HG02678 (cell line): Measurements from ENCODE around the gene NRGN.
A peak's percentile ranks its signal among the peaks of the same experiment; 100 is the strongest.

ENCODE experiments used
- ATAC-seq: cut with Tn5 transposase; IDR thresholded peaks from one replicate; pipeline ENCODE4 v1.9.1; 2021; ENCODE audit warnings: mild to moderate bottlenecking, moderate library complexity; ENCODE audit not compliant: unreplicated experiment

Gene NRGN

DNA sequence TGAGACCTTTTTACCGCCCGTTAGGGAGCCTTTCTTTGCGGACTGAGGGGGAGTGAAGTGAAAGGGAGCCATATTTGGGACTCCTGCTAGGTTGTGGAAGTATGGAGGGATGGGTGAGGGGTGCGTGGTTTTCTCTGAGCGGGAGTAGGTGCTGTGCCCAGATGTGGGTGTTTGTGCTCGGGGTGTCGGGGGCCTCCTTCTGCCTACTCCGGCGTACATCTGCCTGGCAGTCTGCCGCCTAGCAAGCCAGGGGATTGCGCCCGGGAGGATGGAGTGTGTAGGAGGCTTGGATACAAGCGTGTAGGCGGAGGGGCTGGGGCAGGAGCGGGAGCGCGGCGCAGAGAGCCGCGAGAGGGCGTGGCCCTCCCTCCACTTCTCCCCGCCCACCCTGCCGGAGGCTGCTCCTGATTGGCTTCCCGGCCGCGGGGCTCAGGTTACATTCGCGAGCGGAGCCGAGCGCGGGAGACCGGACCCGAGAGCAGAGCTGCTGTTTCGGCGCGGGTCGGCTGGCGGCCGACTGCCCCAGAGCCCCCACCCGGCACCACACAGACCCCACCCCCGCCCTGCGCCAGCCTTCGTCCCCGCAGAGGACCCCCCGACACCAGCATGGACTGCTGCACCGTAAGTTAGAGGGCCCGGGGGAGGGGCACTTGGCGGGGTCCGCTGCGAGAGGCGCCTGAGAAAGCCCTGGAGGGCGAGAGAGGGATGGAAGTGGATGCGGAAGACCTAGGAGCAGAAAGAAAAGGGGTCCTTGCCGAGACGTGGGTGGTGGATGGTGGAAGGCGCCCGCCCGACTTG, at the start of gene NRGN:
TSS of gene NRGN (plus strand) at position 464 of the 798 bp plus-strand sequence. CDS start at position 607, 143 bp downstream.
- ATAC-seq: peak; percentile 99

DNA sequence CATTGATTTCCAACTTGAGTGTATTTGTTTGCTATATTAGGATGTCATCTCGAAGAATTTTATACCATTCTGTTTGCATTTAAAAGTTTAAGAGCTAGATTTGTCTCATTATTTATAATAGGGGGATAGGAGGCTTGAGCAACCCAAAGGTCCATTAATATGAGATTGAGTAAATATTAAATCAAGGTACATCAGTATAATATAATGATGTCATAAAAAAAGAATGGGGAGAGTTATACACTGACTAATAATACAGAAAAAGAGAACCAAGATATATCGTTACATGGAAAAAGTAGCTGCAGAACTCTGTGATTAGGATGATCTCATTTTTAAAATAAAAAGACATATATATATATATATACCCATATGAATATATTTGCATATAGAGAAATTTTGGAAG, 46.6 kb upstream of the NRGN start:
- ATAC-seq: no peak

DNA sequence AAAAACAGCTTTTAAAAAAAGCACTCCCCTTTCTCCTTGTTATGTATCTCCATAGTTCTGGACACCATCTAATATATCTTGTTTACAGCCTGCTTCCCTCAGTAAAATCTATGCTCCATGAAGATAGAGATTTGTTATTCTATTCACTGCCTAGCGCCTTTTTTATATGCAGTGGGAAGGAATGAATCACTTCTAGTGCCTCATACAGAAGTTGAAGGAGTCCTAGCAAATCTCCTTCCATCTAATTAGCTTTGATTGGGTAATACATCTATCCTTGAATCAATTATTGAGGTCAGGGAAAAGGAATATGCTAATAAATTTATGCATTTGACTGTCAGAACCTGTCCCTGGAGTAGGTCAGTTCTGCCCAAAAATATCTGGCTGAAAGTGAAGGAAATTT, 40.2 kb upstream of the NRGN start:
- no peak for ATAC-seq

DNA sequence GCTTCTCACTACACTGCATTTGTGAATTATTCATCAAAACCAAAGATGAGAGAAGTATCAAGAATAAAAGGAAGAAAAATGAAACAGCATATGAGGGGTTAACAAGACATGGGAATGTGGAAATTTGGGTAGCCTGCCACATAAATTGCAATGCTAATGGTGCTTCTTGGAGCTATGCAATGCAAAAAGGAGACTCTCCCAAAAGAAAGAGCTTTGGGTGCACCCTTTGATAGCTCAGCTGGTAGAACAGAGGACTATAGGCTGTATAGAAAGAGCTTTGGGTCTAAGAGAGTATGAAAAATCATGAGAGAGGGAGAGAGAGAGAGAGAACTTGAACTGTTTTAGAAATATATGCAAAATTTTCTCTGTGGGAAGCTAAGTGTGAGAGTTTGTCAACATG, 39.7 kb upstream of the NRGN start:
- ATAC-seq: no peak

DNA sequence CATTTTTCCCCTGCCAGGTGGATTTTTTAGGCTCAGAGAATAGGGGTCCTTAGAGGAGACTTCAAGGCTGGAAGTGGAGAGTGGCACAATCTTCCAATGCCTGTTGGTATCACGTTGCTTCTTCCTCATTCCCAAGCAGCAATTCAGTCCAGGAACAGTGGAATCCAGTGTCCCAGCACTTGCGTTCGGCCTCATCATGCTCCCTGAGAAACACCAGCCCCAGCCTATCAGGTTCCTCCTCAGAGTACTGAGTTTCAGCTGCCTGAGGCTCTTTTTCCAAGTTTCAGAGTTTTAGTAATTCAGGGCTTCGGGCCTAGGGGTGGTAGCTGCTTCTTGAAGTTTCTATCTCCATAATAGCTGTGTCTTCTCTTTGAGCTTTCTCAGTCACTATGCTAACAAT, 31.9 kb upstream of the NRGN start:
- no peak for ATAC-seq

DNA sequence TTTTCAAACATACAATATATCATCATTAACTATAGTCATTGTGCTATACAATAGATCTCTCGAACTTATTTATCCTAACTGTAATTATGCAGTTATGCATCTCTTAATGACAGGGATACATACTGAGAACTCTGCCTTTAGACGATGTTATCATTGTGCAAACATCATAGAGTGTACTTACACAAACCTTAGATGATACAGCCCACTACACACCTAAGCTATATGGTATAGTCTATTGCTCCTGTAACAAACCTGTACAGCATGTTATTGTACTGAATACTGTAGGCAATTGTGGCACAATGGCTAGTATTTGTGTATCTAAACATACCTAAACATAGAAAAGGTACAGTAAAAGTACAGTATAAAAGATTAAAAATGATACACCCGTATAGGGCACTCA, 27.4 kb upstream of the NRGN start:
- no peak for ATAC-seq

DNA sequence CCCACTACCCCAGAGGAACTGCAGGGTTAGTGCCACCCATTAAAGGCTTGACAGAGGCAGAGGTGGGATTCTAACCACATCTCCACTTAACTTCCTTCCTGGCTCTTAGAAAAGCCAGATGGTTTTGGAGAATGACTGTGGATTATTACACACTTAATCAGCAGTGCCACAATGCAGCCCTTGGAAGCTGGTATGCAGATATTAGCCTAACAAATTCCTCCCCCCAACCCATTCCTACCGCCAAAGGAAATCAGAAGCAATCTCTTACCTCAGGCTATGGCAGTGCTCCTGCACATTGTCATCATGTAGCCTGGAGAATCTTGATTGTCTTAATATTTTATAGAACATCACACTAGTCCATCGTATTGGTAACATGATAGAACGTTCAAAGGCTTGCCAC, 23.2 kb upstream of the NRGN start:
- ATAC-seq: no peak

DNA sequence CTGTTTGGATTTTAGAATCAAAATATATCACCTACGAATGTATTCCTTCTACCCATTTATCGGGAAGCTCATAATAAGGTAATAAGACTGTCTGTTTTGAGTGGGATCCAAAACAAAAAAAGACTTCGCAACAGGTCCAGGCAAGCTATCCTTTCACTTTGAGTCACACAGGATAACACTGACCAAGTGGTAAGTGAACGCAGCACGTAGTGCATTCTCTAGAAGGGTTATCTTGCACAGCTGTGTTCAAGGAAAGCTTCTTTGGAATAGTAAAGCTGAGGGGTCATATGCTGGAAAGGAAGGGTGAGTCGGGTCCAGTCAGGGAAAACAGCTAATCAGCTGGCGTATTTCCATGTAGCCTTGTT, 22.3 kb upstream of the NRGN start:
- no peak for ATAC-seq

DNA sequence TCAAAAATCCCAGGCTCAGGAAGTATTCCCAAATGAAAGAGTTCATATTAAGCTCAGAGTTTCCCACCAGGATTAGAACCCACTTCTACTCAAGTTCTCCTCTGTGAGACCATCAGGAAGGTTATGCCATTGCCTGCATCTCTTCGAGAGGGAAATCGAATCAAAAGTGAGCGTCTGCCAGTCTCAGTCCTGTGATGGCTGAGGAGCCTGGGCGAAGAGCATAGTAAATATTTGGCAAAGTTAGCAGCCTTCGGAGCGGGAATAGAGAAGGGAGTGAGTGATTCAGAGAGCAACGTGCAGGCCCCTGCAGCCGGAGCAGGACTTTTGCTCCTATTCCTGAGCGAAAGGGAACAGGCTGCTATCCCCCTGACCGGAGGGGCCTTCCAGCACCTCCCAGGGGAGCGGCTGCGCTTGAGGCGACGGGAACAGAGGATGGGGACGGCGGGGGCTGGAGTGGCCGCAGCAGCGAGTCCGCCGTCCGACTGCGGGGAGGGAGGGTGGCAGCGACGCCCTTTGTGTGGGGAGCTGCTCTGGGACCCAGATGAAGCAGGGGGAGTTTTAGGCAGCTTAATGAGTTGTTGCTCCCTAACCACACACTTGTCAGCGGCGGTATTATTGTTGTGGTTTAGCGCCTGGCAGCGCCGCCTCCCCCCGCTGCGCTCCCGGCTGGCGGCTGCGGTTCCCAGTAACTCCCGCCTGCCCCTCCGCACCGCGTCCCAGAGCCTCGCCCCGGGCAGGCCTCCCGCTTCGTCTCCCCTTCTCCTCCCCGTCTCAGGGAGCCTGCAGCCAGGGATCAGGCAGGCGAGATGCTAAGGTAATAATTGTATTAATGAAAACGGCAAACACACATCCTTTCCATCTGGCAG, 21.7 kb upstream of the NRGN start:
- ATAC-seq: peak; percentile 47

DNA sequence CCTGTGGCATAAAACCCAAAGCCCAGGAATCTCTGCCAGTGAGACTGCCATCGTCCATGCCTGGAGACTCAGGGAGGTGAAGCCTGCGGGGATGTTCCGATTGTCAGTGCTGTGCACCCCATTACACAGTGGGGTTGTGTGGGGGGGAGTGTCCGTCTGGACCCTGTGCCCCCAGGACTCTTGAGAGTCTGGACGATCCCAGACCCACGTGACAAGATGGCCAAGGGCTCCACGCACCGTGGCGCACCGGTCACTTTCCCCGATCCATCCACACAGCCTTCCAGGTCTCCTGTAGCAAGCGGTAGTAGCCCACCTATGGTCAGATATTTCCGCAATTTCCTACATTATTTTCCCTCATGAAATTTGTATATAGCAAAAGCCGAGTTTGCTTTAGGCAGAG, 20.9 kb upstream of the NRGN start:
- no peak for ATAC-seq

DNA sequence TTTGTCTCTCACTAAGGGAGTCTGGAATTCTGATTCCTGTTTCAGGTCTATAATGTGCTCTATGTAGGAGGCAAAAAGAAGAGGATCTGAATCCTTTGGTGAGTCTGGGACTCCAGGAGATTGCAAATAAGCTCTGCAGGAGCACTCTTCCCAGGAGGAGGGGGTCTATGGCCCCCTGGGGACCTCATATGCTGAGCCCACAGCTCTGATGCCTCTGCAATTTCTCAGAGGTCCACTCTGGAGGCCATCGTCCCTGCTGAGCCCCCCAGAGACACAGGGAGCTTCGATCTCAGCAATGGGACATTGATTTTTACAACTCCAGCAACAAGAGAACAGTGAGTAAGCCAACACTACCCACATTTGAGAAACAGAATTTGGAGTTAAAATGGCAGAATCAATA, 20.2 kb upstream of the NRGN start:
- no peak for ATAC-seq

DNA sequence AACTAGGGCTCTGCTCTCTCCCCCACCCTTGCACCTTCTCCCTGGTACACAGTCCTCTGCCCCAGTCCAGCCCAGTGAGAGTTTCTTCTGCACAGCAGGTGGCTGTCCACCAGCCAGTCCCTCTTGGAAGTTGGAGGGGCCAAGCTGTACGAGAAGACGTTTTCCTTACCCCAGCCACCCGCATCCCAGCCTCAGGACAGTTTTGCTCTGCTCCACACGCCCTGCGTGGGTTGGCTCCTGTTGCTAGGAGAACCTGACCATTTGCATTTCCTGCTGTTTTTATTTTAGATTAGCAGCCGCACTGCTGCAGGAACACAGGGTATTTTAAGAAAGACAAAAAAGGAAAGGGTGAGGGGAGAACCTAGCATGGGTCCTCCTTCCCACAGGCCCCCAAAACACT, 17.6 kb upstream of the NRGN start:
- ATAC-seq: no peak

DNA sequence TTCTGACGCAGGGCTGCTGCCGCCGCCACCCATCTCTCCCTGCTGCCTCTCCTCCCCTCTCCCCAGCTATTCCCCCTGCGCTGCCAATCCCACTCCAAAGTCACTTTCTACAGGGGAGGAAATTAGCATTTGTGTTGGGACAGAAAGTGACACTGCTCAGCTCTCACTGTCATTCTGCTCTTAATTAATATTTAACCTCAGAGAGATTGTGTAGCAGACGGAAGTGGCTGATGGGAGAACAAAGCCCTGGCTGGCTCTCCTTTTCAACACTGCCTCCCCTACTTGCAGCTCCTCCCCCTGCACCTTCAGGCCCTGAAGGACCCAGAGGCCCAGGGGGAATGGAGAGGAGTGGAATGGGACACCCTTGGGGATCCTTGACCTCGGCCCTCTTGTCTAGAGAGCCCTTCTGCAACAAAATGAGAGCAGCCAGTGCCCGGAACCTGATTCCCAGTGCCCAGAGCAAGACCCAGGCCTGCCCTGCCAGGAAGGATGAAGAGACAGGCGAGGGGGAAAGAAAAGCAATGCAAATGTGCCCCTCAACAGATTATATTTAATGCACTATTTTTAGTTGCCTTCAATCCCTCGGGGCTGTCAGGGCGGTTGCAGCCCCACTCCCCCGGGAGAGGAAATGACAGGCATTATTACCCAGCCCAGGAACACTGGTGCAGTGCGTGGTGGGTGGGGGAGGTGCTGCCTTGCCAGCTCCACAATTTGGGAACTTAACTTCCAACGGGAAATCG, 14.6 kb upstream of the NRGN start:
- peak; percentile 95 for ATAC-seq

DNA sequence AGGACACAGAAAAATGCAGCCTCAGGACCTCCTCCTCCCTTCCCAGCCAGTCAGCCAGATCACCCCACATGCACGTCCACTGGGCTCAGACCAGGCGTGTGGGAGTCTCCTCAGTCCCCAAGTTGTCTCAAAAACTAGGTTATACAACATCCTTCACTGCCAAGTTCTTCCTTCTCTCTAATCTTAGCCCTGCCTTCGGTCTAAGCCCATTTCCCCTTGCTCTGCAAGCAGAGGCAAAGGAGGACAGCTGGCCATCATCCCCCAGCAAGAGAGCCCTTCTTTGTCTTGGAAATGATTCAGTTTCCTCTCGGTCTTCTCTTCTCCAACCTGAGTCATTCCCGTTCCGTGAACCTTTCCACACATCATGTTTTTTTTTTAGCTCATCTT, 14.0 kb upstream of the NRGN start:
- peak; percentile 10 for ATAC-seq

DNA sequence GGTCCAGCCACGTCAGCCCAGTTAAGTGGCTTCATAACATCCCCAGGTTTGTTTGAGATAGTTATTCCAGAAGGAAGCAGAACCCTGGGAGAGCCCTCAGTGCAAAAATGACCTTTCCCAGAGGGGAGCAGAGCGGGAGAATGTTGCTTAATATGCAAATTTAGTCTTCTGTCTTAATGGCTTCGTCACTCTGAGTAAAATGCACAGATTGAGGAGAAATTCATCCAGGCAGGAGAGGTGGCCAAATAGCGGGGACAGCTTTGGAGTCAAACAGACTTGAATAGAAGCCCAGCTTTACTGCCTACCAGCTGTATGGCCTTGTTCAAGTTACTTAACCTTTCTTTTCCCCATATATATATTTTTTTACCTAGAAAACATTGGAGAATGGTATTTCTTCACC, 12.3 kb upstream of the NRGN start:
- no peak for ATAC-seq

DNA sequence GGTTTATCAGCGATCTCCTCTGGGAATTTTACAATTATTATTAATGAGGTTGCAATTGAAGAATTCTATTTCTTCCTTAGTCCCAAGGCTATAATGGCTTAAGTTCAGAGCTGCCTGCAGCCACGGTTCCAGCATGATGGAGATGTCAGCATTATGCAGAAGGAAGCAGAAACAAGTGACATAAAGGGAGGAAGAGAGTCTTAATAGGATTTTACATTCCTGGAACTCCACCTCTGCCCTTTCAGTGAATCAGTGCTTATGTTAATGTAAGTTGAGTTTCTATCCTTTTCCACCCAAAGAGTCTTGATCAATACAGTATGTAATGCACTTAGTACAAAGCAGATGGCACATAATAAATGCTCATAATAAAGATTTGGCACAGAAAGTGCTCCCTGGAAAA, 11.6 kb upstream of the NRGN start:
- ATAC-seq: no peak

DNA sequence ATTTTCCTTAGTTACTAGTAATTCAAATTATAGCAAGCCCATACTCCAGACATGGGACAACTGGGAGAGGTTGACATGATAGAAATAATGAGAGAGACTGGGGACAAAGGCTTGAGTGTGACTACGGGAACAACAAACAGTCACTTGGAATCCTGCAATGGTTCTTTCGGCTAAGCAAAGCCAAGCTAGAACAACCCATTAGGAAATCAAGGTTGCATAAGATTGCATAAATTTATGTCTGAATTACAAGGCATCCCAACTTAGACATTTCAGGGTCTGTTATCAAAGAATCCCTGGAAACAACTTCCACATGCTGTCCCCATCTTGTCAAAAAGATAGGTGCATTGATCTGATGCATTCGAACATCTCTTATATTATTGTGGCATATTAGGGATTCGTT, 10.2 kb upstream of the NRGN start:
- ATAC-seq: no peak

DNA sequence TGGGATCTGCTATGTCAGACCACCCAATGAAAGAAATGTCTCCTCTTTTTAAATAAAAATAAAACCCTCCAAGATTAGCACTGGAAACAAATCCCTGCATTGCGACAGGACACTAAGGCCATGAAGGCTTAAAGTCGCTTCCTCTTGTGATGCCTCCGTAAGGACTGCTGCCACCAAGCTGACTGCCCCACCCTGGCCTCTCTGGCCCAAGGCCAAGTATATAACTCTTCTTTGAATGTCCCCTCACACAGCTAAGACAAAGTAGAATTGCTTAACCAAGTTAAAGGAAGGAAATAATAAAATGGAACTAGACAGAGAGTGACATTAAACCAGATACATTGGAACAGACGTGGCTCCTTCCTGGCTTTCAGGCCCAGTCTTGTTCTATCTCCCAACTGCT, 7.5 kb upstream of the NRGN start:
- no peak for ATAC-seq

DNA sequence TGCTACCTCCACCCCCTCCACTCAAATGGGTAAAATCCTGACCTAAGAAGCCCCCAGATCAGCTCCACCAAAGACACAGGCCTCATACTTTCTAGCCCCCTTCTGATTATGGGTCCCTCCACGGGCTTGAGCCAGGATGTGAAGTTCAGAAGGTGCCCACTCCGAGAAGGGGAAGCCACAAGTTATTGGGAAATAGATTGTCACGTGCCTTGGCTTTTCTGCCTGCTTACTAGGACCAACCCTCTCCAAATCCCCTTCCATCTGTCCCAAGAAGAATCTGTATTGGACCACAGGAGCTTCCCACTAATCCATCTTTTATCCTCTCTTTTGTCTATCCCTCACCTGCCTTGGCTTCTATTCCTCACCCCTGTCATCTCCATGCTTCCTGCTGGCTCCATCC, 3.0 kb upstream of the NRGN start:
- ATAC-seq: no peak

DNA sequence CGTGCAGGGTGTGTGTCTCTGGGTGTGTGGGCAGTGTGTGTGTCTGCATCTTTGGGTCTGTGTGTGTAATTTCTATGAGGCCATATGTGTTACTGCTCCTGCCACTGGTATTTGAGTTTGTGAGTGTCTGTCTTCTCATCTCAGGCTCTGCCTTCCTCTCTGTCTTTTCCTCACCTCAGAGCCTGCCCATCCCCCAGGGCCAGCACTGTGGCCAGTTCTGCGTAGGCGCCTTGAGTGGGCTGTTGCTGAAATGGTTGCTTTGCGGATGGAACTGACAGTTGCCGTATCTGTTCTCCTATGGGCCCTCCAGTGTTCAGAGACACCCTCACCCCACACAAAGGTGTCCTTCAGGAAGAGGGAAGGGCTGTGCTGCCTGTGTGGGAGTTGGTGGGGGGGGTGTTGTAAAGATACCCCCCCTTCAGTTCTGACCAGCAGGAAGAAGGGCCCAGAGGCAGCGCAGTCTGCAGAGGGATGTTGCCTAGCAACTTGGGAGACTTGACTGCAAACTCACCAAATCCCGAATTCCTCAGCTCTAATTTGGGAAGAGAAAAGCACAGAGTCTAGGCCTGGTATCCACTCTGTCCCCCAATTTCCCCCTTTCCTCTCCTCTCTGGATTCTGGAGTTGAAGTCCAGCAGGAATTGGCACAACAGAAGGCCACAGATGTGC, 2.0 kb upstream of the NRGN start:
- ATAC-seq: no peak
